HG03139 (cell line): ENCODE measurements around the gene RAB26.

ENCODE experiments used
- ATAC-seq: cut with Tn5 transposase; IDR thresholded peaks from one replicate; pipeline ENCODE4 v1.9.1; 2021; ENCODE audit not compliant: unreplicated experiment

Gene RAB26

GRCh38 chr16:2159175-2159838, 10.9 kb downstream of the RAB26 start:
- no peak for ATAC-seq

DNA sequence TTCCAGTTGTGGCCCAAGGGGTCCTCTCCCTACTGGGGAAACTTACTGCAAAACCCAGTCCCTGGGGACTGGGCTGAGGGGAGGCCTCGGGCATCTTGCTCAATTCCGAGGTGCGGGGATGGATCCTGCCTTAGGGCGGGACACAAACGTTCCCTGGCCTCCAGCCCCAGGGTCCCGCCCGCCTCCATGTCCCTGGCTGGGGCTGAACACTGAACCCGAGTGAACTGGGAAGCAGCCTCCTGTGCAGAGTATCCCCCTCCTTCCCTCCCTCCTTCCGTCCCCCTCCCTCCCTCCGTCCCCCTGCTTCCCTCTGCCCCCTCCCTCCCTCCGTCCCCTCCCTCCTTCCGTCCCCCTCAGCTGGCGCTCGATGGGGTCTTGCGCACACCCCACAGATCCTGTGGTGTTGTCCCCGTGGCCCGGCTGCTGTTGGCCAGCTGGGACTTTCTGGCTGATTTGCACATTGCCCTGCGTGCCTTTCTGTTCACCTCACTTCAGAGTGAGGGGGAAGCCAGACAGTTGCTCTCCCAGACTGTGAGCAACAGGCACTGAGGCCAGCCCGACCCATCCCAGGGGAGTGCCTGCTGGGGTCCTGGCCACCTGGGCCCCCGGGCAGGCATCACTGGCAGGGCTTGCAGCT, 12.6 kb downstream of the RAB26 start:
- no peak for ATAC-seq

- ATAC-seq: no peak
These were observed 13.5 kb downstream of the RAB26 start for GRCh38 chr16:2161911-2162310.

DNA sequence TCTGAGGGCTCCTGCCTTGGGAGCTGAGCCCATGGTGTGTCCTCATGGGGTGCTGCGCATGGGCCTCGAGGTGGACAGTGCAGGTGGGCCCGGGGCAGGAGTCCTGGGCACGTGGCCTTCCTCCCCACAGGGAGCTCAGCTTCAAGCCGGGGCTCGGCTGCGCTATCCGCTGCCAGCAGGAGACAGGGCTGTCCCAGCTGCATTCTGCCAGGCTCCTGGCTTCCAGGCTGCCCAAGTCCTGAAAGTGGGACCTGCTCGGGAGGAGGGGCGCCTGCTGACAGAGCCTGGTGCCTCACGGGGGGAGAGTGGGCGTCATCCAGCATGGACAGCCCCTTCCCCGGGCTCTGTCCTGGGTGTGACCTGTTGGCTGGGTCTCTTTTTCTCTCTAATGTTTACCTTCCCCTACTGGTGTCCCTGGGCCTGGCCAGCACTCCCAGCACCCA, 14.3 kb downstream of the RAB26 start:
- ATAC-seq: no peak

GRCh38 chr16:2163211-2163881, 14.9 kb downstream of the RAB26 start:
- no peak for ATAC-seq

DNA sequence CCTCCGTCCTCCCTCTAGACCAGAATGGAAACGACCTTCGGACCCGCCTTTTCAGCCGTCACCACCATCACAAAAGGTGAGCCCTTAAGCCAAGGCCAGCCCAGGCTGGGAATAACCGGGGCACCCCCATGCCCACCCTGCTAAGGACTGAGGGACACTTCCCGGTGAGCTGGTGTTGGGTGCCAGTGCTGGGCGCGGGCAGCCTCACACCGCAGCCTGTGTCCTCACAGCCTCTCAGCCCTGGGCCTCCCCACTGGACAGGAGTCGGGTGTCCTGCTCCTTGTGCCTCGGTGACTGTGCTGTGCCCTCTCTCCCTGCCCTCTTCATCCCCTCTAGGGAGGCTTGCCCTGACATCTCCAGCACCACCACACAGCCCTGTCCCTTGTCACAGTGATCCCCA, 17.4 kb downstream of the RAB26 start:
- no peak for ATAC-seq

DNA sequence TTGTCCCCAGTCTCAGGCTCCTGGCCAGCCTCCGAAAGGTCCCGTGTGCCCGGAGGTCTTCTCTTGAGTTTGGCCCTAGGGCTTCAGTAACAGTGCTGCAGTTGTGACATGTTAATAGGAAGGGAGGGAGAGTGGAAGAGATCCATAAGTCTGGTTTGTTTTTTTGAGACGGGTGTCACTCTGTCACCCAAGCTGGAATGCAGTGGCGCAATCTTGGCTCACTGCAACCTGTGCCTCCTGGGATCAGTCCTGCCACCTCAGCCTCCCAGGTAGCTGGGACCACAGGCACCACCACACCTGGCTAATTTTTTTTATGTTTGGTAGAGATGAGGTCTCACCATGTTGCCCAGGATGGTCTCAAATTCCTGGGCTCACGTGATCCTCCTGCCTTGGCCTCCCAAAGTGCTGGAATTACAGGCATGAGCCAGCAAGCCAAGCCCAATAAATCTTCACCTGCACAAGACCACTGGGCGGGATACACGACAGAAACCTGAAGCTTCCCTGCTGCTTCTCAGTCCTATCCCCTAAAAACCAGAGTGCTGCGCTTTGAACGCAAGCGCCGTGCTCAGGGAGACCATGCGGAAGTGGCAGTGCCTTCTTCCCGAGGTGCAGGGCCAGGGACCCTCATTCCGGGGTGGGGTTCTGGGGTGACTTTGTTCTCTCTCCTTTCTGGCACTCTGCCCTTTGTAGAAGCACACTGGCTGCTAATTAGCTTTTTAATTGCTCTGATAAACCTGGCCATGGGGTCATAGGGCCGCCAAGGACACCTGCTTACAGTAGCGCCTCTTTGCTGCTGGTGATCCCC, 18.0 kb downstream of the RAB26 start:
- no peak for ATAC-seq

DNA sequence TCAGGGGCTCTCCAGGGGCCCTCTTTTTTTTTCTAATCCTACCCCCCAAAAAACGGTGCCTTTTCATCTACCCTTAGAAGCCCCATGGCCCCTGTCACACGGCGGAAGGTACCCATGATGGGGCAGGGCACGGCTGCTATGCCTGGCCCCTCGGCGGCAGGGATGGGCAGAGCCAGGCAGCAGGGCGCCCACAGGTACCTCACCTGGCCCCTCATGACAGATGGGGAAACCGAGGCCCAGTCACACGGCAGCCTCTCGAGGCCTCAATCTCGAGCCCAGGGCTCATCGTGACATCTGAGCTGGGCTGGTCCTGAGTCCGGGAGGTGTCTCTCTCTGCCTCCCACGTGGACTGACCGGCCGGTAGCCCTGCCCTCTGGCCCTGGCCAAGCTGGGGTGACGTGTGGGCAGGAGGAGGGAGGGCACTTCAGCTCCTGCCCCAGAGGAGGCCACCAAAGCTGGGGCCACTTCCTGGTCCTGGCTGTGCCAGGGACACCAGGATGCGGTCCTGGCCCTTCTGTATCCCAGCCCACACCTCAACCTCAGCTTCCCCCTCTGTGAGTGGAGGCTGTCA, 18.7 kb downstream of the RAB26 start:
- ATAC-seq: no peak

DNA sequence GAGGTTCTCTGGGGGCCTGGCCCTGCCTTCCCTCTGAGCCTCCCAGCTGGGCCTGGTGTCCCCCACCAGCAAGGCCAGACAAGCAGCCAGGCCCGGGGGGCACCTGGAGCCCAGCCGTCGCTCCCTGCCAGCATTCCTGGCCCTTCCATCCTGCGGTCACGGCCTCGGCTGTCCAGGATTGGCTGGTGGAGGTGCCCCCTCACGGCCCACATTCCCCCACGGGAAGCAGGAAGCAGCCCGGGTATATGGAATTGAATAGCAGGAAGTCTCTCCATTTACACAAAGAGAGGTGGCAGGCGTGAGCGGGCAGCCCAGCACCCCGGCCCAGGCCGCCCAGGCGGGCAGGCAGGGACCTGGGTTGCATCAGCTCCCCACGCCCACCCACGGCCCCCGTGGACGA, 21.7 kb downstream of the RAB26 start:
- no peak for ATAC-seq

DNA sequence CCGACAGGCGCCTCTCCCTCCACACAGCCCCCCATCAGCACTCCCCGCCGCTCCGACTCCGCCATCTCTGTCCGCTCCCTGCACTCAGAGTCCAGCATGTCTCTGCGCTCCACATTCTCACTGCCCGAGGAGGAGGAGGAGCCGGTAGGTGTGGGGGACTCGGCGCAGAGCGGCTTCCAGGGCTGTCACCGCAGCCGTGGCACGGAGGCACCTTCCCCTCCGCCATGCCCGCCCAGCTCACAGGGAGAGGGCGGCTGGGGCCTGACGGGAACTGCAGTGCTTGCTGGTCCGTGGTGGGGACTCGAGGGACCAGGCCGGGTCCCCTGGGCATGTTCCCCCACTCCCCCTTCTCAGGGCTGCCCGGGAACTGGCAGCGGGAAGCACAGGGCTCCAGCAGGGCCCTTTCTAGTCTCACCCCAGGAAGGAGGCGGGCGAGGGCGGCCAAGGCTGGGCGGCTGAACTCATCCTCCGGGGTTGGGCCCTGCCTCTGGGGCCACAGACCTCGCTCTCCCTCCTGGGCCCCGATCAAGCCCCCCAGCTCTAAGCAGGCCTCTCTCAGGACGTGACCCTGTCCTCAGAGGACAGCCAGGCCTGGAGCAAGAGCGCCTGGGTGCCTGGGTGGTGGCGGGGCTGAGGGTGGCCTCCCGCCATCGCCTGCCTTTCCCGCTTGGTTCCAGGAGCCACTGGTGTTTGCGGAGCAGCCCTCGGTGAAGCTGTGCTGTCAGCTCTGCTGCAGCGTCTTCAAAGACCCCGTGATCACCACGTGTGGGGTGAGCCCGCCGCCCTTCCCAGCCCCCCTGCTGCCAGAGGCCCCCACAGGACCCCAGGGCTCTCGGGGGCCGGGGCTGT, 22.4 kb downstream of the RAB26 start:
- ATAC-seq: no peak

DNA sequence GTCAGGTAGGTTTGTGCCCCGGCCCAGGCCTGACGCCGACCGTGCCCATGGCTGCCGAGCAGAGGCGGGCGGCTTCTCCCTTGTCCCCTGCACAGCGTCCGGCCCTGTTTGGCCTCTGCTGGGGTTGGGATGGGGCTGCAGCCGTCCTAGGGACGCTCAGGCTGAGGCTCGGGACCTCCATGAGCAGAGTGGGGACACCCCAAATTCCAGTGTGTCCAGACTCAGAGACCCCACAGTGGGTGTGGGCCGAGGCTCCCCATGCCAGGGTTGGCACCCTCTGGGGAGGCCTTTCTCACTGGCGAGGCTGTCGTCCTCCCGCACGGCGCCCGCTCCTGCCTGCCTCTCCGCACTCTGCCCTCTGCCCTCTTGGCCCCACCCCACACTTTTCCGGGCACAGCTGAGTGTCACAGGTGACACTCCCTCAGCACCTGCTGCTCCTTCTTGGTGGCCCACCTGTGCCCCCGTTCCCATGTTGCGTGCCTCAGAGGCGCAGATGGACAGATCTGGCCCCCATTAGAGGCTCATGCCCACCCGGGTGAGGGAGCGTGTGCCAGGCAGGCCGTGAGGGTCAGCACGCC, 23.3 kb downstream of the RAB26 start:
- no peak for ATAC-seq

- ATAC-seq: no peak
These were observed 24.4 kb downstream of the RAB26 start for GRCh38 chr16:2172688-2173335.

DNA sequence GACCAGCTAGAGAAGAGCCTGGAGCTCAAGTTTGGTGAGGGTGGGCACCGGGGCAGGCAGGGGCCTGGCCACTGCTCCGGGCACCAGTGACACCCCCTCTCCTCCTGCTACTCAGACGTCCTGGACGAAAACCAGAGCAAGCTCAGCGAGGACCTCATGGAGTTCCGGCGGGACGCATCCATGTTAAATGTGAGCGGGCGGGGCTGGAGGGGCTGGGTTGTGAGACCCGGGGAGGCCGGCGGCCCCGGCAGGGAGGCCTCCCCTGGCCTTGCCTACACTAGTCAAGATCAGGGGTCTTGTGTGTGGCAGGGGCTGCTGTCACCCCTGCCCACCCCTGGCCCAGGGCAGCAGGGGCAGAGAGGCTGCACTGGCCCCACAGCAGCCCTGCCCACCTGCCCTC, 24.9 kb downstream of the RAB26 start:
- ATAC-seq: no peak

DNA sequence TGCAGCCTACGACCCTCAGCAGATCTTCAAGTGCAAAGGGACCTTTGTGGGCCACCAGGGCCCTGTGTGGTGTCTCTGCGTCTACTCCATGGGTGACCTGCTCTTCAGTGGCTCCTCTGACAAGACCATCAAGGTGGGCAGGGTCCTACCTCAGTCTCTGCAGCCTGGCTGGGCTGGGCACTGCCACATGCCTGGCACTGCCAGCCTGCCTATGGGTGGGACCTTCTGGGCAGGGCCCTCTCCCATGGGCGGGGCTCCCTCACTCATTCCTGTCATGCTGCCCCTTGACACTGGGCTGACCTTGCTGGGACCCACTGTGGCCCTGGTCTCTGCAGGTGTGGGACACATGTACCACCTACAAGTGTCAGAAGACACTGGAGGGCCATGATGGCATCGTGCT, 25.5 kb downstream of the RAB26 start:
- no peak for ATAC-seq

GRCh38 chr16:2174396-2175131, 26.1 kb downstream of the RAB26 start:
- ATAC-seq: no peak

DNA sequence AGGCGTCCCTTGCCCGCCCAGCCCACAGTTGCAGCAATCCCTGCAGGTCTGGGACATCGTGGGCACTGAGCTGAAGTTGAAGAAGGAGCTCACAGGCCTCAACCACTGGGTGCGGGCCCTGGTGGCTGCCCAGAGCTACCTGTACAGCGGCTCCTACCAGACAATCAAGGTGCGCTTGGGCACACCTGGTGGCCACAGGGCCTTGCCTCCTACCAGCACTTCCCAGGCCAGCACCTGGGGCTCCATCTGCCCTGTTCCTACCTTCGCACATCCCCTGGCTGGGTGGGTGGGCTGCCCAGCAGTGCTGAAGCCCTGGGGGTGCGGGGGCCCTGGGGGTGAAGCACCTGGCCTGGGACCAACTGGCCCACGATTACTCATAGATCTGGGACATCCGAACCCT, 27.0 kb downstream of the RAB26 start:
- ATAC-seq: no peak

DNA sequence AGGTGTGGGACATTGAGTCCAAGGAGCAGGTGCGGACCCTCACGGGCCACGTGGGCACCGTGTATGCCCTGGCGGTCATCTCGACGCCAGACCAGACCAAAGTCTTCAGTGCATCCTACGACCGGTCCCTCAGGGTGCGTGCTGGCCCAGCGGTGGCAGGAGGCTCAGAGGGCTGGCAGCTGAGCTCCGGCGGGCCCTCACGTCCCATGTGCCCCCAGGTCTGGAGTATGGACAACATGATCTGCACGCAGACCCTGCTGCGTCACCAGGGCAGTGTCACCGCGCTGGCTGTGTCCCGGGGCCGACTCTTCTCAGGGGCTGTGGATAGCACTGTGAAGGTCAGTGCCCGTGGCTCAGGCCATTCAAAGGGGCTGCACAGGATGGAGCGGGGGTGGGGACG, 27.6 kb downstream of the RAB26 start:
- ATAC-seq: no peak

GRCh38 chr16:2177101-2177500, 28.7 kb downstream of the RAB26 start:
- ATAC-seq: no peak

GRCh38 chr16:2177561-2177960, 29.1 kb downstream of the RAB26 start:
- ATAC-seq: no peak
